T-helper 2 cell treated with Interferon-gamma antibody and Interleukin-4, amounts not matched to agents 100 ng/mL and 5 ng/mL, for 36 hours (primary cell): Measurements from ENCODE around the gene PFN1. TPM values are rescaled to one million over a fixed set of nuclear protein-coding genes. Genes with fewer than 3 reads are reported as not detected.
"Not testable (repeated sequence)": the region's sequence is repeated elsewhere in the genome, so short reads cannot be mapped to it uniquely, and the experiment has no call there.

Experiments used
- intact Hi-C: fragments of 100-400 bp; cut with micrococcal nuclease; formaldehyde crosslinking; loops from one replicate; pipeline ENCODE4 v1.15.1; 2023
- total RNA-seq: library from RNA; stranded (reverse); gene quantifications from 2 replicates; pipeline ENCODE4 v1.2.3, GENCODE V29; 2022

The PFN1 gene
- total RNA-seq, 1 donor from 2014 or later: 2,527 TPM

GRCh38 chr17:4931963-4932362 lies 16.4 kb downstream of the PFN1 start, which contains the start of gene GP1BA:
TSS of gene GP1BA (plus strand) at chr17:4932277. CDS start at chr17:4932605, 328 bp downstream.
- intact Hi-C loops: no loop called here

- intact Hi-C loops: no loop called here
Observed at GRCh38 chr17:4928881-4929280, 19.4 kb downstream of the PFN1 start.

- intact Hi-C loops: not testable (repeated sequence)
Observed at GRCh38 chr17:4926577-4927335, 21.6 kb downstream of the PFN1 start.

- intact Hi-C loops: no loop called here
Observed at GRCh38 chr17:4921320-4921719, 27.0 kb downstream of the PFN1 start.

- intact Hi-C loops: no loop called here
Observed at GRCh38 chr17:4920351-4921048, 27.8 kb downstream of the PFN1 start.

- intact Hi-C loops: no loop called here
Observed at GRCh38 chr17:4919511-4920047, 28.8 kb downstream of the PFN1 start.

- intact Hi-C loops: not testable (repeated sequence)
Observed at GRCh38 chr17:4914551-4914950, 33.8 kb downstream of the PFN1 start.

GRCh38 chr17:4913994-4914393 lies 34.3 kb downstream of the PFN1 start:
- intact Hi-C loops: no loop called here

GRCh38 chr17:4908711-4909496 lies 39.4 kb downstream of the PFN1 start:
- intact Hi-C loops: loop anchor here (1.0 to 5.0 kb wide), 3 partner anchors 32 to 153 kb away; partner anchors contain the start of genes RNF167, SLC25A11 and SPAG7

GRCh38 chr17:4908301-4908700 lies 40.0 kb downstream of the PFN1 start:
- intact Hi-C loops: loop anchor here (2.0 to 5.0 kb wide), 2 partner anchors 32 to 154 kb away; partner anchors contain the start of genes RNF167 and SLC25A11

- intact Hi-C loops: loop anchor here (5.0 kb wide), 1 partner anchor 156 kb away; no protein-coding TSS in a partner anchor
Observed at GRCh38 chr17:4906642-4907041, 41.7 kb downstream of the PFN1 start.

GRCh38 chr17:4903051-4903818 lies 45.1 kb downstream of the PFN1 start, which contains the start of gene CHRNE:
TSS of gene CHRNE (minus strand) at chr17:4903098. CDS start at chr17:4903063, 35 bp downstream.
- intact Hi-C loops: loop anchor here (5.0 kb wide), 1 partner anchor 191 kb away; the partner anchor contains the start of gene ARRB2

- intact Hi-C loops: loop anchor here (5.0 kb wide), 1 partner anchor 190 kb away; the partner anchor contains the start of gene ARRB2
Observed at GRCh38 chr17:4902540-4902939, 45.8 kb downstream of the PFN1 start.

- intact Hi-C loops: loop anchor here (5.0 kb wide), 1 partner anchor 189 kb away; the partner anchor contains the start of gene ARRB2
Observed at GRCh38 chr17:4901648-4902344, 46.5 kb downstream of the PFN1 start.

GRCh38 chr17:4901108-4901647 lies 47.2 kb downstream of the PFN1 start:
- intact Hi-C loops: loop anchor here (5.0 kb wide), 1 partner anchor 189 kb away; the partner anchor contains the start of gene ARRB2

- intact Hi-C loops: loop anchor here (5.0 kb wide), 1 partner anchor 188 kb away; the partner anchor contains the start of gene ARRB2
Observed at GRCh38 chr17:4900231-4901107, 47.9 kb downstream of the PFN1 start.

- intact Hi-C loops: loop anchor here (5.0 kb wide), 1 partner anchor 187 kb away; the partner anchor contains the start of gene ARRB2
Observed at GRCh38 chr17:4899341-4900230, 48.7 kb downstream of the PFN1 start, which contains the start of gene C17orf107. TSS of gene C17orf107 (plus strand) at chr17:4899536. CDS start at chr17:4899763, 227 bp downstream.
